ENCODE data around the gene MTRF1L. TPM values are rescaled to one million over a fixed set of nuclear protein-coding genes. Genes with fewer than 3 reads are reported as not detected.

The MTRF1L gene
- 10 to 100 TPM; 28.3 to 36.1 TPM for total RNA-seq
- long read RNA-seq, transcript MTRF1L-202 (6 exons, 3,539 nt), result minor isoform, 9 of 72 reads
- long read RNA-seq, transcript MTRF1L-208 (7 exons, 3,651 nt), result minor isoform, 20 of 72 reads
- long read RNA-seq, transcript MTRF1L-203 (7 exons, 3,676 nt), result major isoform, 27 of 72 reads
- long read RNA-seq, partial matches to known transcripts, result 1 of 72 reads
- long read RNA-seq, other reads (novel, unspliced or antisense), result 10 of 72 reads

DNA sequence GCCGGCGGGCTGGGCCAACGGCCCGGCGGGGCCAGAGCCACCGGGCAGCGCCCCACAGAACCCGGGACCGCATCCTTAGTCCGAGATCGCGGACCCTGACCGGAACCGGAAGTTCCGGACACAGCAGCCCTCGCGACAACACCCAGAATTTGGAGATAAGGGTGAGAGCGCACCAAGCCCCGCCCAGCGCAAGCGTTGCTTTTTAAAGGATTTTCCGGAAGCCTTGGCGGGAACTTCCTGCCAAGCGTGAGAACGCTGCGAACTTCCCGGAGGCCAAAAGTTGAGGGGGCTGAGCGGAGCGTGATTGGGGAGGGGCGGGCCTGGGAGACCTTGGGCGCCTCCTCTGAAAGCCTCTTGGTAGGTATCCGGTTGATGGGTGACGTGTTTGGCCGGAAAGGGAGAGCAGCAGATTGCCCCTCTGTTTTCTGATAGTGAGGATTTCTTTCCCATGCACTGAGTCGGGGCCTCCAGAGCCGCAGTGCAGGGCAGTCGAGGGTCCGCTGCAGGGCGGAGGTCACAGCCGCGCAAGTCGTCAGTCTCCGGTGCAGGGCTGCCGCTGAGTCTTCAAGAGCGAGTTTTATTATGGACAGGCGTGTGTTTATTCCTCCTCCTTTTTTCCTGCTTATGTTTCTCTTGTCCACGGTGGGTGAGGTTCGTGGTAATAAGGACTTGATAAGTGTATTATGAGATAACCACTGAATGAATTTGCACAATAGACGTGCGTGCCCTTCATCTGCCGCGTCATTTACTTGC, at the start of gene MTRF1L:
Gene MTRF1L, minus strand, starts transcription at position 97 of the 753 bp plus-strand sequence. Its CDS starts 24 bp downstream, at position 73.
- DNase-seq, result peak; percentile 96
- intact Hi-C loops (cut with DNase I), result loop anchor here in 1 of 2 donors (2.0 kb wide), 1 partner anchor 20 kb away; the partner anchor contains the start of gene FBXO5
- peak; percentile 98 to 99 for ATAC-seq

DNA sequence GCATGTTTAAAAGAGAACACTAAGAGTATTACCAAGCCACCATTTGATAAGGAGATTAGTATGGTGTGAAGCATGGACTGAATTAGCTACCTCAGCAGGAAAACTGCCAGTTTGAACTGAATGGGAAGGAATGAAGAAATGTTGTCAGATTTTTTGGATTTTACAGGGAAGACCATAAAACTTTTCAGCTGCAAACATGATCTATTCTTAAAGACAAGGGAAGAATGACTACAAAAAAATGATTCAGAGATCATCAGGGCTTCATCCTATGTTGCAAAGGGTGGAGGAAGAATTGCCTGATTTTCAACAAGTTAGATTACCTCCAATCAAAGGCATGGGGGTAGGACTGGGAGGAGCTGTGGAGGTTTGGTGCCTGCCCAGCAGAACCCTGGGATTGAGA, 49.3 kb upstream of the MTRF1L start:
- ATAC-seq (no peak), DNase-seq (no peak)
- intact Hi-C loops (cut with DNase I), result loop anchor here in 1 of 2 donors (10.0 kb wide), 1 partner anchor 163 kb away; no protein-coding TSS in a partner anchor

- intact Hi-C loops (cut with DNase I), result no loop called here
- DNase-seq, result no peak
- no peak for ATAC-seq
Measured at GRCh38 chr6:153048631-153049030, 46.1 kb upstream of the MTRF1L start.

DNA sequence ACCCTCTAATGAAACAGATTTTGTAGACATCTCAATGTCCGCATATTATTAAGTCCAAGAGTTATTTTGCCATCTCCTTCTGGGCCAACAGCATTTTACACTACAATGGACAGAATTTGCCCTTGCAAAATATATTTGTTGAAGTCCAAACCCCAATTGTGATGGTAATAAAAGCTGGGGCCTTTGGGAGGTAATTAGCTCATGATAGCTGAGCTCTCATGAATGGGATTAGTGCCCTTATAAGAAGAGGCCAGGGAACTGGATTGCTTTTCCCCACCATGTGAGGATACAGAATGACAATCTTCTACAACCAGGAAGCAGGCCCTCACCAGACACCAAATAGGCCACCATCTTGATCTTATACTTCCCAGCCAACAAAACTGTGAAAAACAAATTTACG, 44.9 kb upstream of the MTRF1L start:
- ATAC-seq, result no peak
- no peak for DNase-seq
- intact Hi-C loops (cut with DNase I), result no loop called here

GRCh38 chr6:153045271-153045670, 42.8 kb upstream of the MTRF1L start:
- ATAC-seq (no peak), DNase-seq (no peak)
- intact Hi-C loops (cut with DNase I), result no loop called here

- ATAC-seq, result no peak
- no peak for DNase-seq
- intact Hi-C loops (cut with DNase I), result no loop called here
Measured at GRCh38 chr6:153044295-153044694, 41.8 kb upstream of the MTRF1L start.

DNA sequence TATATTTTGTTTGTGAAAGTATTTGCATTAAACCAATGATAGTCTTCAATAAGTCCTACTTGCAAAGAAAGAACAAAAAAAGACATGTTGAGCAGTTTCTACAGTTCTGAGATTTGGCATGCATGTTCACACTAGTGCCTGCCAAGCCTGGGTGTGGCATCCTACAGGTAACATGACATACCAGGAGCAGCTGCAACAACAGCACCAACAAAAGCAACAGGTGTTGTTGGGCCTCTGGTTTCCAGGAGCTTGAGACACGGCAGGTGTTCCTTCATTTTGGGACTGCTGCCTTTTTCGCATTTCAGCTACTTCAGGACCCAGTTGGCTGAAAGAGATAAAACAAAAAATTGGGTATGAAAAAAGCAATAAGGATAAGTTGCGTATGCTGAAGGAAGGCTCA, 41.2 kb upstream of the MTRF1L start:
- DNase-seq, result no peak
- intact Hi-C loops (cut with DNase I), result no loop called here
- no peak for ATAC-seq

- intact Hi-C loops (cut with DNase I), result loop anchor here in 1 of 2 donors (10.0 kb wide), 2 partner anchors 66 to 476 kb away; no protein-coding TSS in a partner anchor
- ATAC-seq (no peak), DNase-seq (no peak)
Measured at GRCh38 chr6:153038378-153039057, 36.0 kb upstream of the MTRF1L start.

- intact Hi-C loops (cut with DNase I), result loop anchor here in 1 of 2 donors (5.0 to 10.0 kb wide), 3 partner anchors 71 to 913 kb away; no protein-coding TSS in a partner anchor
- DNase-seq, result no peak
- no peak for ATAC-seq
Measured at GRCh38 chr6:153034139-153034538, 31.6 kb upstream of the MTRF1L start.

- ATAC-seq, result no peak
- DNase-seq, result no peak
- intact Hi-C loops (cut with DNase I), result loop anchor here in 1 of 2 donors (5.0 to 10.0 kb wide), 3 partner anchors 72 to 915 kb away; no protein-coding TSS in a partner anchor
Measured at GRCh38 chr6:153032255-153032882, 29.9 kb upstream of the MTRF1L start.

DNA sequence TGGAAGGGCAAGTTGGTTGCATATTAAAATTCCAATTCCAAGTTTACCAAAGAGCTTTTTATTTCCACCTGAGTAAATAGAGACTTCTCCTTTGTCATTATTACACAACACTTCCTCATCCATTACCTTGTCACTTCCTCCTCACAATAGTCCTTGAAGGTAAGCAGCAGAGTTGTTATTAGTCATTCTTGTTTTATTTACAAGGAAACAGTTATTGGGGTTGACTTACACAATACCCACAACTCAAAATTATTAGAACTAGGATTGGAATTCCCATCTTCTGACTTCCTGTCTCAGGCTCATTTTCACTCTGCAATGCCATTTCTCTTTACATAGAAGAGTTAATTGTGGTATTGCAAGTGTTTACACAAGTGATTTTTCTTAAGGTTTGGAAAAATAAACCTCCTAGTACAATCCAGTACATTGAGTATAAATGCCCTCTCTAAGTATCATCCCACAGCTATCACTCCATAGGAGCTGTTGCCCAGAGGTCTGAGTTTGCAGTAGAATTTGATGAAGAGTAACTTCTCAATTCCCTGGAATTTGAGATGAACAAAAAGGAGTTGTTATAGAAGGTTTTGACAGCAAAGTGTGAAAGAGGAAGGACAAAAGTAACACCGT, 28.9 kb upstream of the MTRF1L start:
- ATAC-seq, result no peak
- no peak for DNase-seq
- intact Hi-C loops (cut with DNase I), result loop anchor here in 1 of 2 donors (5.0 to 10.0 kb wide), 3 partner anchors 73 to 916 kb away; no protein-coding TSS in a partner anchor

- ATAC-seq (no peak), DNase-seq (no peak)
- intact Hi-C loops (cut with DNase I), result loop anchor here in 1 of 2 donors (10.0 kb wide), 1 partner anchor 164 kb away; no protein-coding TSS in a partner anchor
Measured at GRCh38 chr6:153028963-153029362, 26.5 kb upstream of the MTRF1L start.

- intact Hi-C loops (cut with DNase I), result loop anchor here in 1 of 2 donors (10.0 kb wide), 1 partner anchor 163 kb away; no protein-coding TSS in a partner anchor
- DNase-seq (no peak), ATAC-seq (no peak)
Measured at GRCh38 chr6:153028286-153028685, 25.8 kb upstream of the MTRF1L start.

DNA sequence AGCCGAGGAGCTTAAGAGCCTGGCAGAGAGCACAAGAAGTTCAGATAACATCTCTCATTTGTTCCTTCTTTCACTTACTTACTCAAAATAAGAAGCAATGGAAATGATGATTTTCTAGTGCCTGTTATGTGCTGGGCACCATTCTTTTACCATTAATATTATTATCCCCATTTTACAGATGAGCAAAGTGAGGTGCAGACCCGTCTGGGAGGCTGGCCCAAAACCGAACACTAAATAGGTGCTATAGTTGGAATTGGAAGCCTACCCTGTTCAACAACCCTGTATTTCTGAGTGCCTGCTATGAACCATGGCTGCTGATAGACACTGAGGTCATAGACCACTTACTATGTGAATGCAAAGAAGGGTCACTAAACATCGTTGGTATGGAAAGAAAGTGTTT, 25.0 kb upstream of the MTRF1L start:
- intact Hi-C loops (cut with DNase I), result loop anchor here in 1 of 2 donors (10.0 kb wide), 1 partner anchor 163 kb away; no protein-coding TSS in a partner anchor
- DNase-seq, result no peak
- no peak for ATAC-seq

DNA sequence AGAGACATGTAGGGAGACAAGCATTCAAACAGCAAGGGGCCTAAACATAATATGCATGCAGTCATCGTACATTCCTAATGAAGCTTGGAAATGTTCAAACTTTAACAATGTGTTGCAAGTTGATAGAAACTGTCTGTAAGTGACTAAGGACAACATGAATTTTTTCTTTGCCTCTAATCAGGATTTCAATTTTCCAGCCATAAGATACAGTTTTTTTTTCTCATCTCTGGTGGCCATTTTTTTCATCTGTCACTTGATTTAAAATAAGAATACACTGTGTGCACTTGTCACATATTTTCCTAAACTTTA, 22.2 kb upstream of the MTRF1L start:
- DNase-seq (no peak), ATAC-seq (no peak)
- intact Hi-C loops (cut with DNase I), result loop anchor here (5.0 to 10.0 kb wide), 2 partner anchors 160 to 162 kb away; no protein-coding TSS in a partner anchor

DNA sequence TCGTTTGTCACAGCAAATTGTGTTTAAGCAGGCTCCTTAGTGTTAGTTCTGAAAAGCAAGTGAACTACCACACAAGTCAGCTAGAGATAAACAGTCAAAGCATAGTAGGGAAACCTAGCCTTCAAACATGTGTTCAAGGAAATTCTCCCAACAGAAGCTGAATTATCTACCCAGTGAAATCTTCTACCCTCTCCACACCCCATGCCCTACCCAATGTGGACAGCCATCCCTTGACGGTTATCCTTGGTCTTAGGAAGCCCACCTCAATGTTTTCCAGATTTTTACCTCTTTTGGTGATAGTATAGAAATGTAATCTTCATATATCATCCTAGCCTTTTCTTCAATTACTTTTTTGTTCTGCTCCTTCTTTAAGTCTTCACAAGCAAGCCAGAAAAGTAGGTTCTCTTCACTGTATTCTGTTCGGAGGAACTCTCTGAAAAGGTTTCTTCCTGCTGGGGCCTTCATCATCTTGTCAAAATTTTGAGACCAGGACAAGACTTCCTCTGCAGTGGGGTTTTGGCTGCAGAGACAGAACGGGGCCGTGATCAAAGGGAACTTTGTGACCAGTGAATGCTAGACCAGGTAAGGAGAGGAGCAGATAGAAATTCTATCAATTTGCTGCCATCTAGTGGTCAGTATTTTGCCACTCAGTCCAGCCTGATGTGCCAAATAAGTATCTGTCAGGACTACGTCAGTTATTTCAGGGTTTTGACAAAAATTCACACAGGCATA, 21.6 kb upstream of the MTRF1L start:
- intact Hi-C loops (cut with DNase I), result loop anchor here (5.0 to 10.0 kb wide), 2 partner anchors 159 to 162 kb away; no protein-coding TSS in a partner anchor
- no peak for DNase-seq
- peak; percentile 81 to 88 for ATAC-seq

DNA sequence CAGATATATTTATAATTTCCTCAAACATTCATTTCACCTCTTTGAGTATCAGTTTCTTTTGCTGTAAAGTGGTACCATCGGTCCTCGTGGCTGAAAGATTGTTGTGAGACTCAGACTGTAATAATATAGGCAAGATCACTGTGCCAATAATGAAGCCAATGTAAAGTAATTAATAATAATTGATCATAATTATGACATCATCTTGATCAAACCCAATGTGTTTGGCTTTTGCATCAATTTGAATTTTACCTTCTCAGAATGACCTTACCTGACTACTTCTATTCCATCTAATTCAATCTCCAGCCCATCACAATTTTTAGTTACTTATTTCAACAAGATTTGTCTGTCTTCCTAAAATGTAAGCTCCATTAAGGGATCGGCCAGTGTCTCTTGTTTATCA, 15.8 kb upstream of the MTRF1L start:
- DNase-seq (no peak), ATAC-seq (no peak)
- intact Hi-C loops (cut with DNase I), result no loop called here

- intact Hi-C loops (cut with DNase I), result no loop called here
- no peak for ATAC-seq
Measured at GRCh38 chr6:153016846-153017245, 14.3 kb upstream of the MTRF1L start.

More at GRCh38 chr6:153016846-153017245, 14.3 kb upstream of the MTRF1L start:
- no peak for DNase-seq

Measured in left cardiac atrium (tissue), 4 donors.